NCI-H226 (cell line): Measurements from ENCODE around the gene ULBP3.

ENCODE experiments used
- DNase-seq: peaks from one replicate; pipeline ENCODE4 v3.0.0-alpha.2; 2015

Gene ULBP3

DNA sequence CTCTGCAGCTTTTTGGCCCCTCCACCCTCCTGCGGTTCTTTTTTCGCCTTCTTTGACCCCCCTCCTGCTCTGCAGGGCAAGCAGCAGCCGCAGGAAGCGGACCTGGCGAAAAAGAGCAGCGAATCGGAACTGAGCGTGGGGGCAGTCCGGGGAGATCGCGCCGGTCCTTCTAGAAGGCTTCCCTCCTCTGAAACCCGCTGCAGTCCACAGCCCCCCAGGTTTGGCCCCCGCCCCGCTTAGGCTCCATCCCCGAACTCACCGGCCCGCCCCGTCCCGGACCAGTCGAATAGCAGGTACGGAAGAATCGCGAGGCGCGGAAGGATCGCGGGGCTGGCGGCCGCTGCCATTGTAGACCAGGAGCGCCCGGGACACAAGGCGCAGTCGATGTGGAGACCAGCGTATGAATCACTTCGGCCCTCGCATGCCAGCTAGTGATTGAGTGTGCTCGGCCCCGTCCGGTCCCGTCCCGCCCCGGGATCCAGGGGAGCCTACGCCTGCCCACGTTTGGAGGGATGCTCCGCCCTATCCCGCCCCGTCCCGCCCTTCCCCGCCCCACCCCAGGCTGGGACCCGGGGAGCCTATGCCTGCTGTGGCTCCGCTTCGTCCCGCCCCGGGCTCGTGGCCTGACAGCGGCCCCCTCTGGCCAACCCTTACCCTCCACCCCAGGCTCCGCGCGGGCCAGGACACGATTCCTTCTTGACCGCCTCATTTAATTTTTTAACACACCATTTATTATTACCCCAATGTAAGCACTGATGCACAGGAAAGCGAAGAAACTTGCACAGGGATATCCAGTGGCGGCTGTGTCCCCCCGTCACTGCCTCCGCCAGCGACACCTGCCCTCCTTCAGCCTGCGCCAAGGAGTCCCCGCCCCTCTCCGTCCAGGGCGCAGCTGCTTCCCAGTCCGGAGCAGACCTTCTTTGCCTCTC lies at the start of gene ULBP3:
ULBP3 (minus strand) TSS at position 402 of the 929 bp plus-strand sequence; CDS start at position 347, 55 bp downstream.
- peak; percentile 95 for DNase-seq

DNA sequence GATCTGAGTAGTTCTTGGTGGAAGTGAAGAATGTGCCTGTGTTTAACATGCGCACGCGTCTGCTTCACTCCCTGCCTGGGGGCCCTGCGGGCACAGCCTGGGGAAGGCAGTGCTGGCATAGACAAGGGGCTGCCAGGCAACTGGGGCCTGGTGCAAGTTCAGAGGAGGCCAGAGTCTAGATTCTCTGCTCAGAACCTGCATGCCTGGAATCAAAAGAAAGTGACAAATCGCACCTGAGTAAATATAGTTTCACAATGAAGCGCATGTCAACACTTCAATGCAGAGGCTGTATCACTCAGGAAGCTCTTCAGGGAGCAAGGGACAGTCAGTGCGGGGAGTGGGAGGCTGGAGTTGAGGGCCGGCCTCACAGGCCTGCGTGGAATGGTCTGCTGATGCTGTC lies 49.7 kb upstream of the ULBP3 start:
- DNase-seq, result no peak

DNA sequence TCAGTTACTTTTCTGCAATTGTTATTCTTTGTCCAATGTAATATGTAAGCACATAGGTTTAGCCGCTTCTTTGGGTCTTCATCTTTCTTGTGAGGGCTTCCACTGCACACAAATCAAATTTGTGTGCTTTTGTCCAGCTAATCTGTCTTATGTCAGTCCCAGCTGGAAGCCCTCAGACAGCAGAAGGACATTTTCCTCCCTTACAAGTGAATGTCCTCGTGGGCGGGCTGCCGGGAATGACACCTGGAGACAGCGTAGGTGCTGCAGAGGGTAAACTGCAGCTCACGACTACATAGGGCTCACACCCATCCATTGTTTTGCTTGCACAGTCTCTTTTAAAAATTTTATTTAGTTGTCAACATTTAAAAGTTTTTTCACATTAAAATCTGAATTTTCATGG lies 49.3 kb upstream of the ULBP3 start:
- DNase-seq, result no peak

DNA sequence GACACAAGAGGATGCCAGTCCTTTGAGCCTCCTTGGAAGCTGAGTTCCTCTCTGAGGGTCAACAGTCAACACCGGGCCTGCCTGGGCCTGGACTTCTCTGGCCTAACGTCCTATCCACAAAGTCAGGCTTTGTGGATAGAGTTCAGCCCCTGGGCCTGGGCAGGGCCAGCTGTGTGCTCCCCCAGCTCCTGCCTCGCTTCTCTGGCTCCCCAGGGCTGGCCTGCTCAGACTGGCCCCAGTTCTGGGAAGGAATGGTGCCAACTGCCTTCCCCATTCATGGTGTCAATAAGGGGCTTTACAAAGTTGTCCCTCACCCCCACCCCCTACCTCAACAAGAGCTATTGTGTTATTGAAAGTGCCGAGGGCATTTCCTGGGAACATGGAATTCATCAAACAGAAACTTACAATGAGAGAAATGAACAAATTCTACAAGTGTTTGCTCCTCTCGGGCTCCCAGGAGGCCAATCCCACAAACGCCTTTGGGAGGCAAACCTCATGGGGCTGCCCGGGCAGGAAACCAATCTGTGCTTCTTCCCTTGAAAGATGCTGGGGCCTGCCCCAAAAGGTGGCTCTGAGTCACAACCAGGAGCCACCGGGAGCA lies 47.4 kb upstream of the ULBP3 start:
- no peak for DNase-seq

DNA sequence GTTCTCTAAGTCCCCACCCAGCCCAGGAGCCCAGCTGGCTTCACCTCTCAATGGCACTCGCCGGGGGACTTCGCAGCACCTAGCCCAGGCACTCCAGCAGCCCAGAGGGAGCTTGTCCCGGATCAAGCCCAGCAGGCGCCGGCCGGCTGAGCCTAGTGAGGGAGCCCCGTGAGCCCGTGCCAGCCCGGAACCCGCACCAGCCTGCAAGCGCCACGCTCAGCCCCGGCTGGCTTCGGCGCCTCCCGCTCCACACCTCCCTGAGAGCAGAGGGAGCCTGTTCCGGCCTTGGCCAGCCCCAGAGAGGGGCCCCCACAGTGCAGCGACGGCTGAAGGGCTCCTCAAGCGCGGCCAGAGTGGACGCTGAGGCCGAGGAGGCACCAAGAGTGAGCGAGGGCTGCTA lies 46.8 kb upstream of the ULBP3 start:
- no peak for DNase-seq

DNA sequence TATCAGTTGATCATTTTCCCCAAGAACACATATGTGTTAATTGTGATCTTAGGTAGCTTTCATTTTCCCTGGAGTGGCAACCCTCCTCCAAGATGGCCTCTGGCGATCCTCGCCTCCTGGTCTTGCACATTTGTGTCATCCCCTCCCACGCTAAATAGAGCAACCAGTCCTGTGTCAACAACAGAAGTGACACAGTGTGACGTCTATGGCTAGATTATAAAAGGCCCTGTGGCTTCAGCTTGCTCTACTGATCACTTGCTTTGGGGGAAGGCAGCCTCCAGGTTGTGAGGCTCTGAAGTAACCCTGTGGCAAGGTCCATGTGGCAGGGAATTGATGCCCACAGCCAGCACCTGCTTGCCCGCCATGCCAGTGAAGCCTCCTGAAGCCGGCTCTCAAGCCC lies 43.3 kb upstream of the ULBP3 start:
- DNase-seq, result no peak

DNA sequence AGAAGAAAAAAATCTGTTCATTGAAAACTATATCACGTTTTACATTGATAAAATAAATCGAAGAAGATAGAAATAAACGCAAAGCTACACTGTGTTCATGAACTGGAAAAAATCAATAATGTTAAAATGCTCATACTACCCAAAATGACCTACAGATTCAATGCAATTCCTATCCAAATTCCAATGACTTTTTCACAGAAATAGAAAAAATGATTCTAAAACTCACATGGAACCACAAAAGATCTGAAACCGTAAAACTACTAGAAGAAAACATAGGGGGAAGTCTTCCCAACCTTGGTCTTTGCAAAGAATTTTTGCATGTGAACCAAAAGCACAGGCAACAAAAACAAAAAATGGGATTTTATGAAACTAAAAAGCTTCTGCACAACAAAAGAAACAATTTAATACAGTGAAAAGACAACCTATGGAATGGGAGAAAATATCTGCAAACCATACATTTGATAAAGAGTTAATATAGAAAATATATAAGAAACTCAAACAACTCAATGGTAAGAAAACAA lies 33.9 kb upstream of the ULBP3 start:
- DNase-seq, result no peak

DNA sequence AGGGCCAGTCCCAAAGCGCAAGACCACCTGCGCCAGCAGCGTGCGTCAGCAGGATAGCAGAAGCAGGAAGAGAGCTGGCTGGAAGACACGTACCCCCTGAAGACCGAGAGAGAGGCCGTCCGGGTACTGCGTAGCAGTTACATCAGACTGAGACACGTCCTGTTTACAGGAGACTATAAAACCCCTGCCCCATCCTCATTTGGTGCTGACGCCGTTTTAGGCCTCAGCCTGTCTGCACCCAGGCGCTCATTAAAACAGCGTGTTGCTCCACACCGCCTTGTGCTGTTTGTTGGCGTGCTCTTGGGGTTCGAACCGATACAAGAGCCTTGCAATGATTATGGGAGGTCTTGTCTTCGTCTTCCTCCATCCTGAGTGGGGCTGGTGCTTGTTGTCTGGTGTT lies 31.8 kb upstream of the ULBP3 start:
- no peak for DNase-seq

DNA sequence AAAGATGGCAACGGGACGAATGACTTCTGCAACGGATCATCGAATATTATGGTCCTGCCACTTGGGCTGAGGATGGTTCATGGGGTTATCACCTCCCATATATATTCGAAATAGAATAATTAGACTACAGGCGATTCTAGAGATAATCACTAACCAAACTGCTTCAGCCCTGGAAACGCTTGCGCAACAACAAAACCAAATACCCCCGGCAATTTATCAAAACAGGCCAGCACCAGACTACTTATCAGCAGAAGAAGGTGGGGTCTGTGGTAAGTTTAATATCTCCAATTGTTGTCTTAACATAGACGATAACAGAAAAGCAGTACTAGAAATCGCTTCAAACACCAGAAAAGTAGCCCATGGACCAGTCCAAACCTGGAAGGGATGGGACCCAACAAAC lies 31.0 kb upstream of the ULBP3 start:
- no peak for DNase-seq

DNA sequence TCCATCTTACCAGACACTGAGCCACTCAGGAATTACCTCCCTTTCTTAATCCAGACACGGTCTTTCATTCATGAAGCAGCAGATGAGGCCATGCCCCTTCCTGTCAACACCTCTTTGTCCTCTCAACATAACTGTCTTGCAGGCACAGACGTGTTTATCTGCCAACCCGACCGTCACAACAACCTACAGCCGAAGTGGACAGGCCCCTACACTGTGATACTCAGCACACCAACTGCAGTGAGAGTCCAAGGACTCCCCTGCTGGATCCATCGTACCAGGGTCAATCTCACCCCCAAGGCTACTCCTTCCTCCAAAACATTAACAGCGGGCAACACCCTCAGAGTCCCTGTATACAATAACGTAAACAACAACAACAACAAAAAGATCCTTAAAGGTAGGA lies 30.6 kb upstream of the ULBP3 start:
- DNase-seq, result no peak

DNA sequence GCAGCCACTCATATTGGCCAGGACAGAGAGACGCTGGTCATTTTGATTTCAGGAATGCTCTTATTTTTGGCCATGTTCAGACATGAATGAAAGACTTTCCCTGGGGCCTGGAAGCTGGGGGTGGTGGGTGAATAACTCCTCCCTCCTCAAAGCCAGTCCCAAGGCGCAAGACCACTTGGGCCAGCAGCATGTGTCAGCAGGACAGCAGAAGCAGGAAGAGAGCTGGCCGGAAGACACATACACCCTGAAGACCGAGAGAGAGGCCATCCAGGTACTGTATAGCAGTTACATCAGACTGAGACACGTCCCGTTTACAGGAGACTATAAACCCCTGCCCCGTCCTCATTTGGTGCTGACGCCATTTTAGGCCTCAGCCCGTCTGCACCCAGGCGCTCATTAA lies 29.2 kb upstream of the ULBP3 start:
- DNase-seq, result no peak

DNA sequence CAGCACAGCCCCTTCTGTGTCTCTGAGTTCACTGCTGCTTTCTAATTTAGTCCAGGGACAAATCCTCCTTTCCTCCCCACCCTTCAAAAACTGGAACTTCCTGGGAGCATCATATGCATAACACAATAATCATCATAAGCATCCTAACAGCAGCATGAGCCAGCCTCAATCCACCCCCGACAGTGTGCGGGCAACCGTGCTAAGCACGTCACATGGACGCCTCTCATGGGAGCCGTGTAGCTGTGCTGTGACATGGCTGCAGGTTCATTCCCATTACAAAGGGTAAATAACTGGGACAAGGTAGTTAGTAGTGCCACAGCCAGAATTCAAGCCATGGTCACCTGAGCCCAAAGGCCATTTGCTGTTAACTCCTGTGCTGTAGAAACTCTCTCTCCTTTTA lies 24.5 kb upstream of the ULBP3 start:
- DNase-seq, result no peak

DNA sequence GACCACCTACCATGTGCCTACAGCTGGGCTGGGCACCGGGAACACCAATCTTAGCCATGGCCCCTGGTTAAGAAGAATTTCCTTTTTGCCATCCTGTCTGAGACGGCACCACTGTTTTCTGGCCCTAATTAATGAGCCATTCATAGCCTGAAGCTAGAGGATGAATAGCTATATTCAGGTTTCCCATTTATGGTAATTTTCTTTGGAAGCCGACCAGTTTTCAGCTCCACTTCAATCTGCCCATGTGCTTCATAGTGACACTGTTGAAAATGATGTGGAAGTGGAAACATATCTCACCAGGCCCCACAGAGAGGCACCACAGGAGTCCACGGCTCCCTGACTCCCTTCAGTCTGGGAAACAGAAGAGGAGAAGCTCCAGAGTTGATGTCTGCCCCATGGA lies 22.6 kb upstream of the ULBP3 start:
- DNase-seq, result no peak

DNA sequence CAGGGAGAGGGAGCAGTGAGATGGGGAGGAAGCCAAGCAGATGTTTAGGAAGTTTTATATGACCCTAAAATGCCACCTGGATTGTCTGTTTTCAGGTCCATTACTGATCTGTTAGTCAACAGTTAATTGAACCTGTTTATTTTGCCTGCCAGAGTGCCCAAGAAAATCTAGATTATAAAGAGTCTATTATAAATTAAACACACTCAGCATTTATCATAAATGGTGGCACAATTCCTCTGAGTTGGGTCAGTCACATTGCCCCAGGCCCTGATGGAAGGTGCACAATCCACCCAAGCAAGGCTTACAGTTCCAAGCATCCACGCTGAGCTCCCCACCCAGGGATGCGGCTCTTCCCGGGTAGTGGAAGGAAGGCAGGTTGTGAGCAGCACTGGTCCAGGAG lies 21.4 kb upstream of the ULBP3 start:
- DNase-seq, result no peak

DNA sequence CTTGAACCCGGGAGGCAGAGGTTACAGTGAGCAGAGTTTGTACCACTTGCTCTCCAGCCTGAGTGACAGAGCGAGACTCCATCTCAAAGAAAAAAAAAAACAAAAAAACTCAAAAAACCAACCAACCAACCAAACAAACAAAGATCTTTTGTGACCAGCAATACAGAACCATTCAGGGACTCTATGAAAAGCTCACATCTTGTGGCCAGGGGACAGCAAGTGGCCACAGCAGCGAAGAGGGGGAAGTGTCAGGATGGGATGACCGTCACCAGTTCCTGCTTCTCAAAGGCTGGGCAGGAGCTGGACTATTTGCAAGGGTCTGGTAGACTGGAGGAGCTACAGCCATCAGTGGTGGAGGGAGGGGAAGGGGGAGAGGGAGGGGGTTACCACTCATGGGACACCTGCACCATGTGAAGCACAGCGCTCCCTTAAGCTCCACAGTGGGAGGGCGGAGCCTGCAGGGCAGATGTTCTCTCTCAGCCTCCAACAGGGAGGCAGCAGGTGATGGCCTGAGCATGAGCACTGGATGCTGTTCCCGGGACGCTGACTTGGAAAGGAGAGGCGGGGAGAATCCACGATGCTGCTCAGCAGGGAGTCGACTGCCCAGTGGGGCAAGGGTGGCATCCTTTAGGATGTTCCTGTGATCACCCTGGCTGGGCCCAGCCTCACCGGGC lies 19.7 kb upstream of the ULBP3 start:
- no peak for DNase-seq

DNA sequence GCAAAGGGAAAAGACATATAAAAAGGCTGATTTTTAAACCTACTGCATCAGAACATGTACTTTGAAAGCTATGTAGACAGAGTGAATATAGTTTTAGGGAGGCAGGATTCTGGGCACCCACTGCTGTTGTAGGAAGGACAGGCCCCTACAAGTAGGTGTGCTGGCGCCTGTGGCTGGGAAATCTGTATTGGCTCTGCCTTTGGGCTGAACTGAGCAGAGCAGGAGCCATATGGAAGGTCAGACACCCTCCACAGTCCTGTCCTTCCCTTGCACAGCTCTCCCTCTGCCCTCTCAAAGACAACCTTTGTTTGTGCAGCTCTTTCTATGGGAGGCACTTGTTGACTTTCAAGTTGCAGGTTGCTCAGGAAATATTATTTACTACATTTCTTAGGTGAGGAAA lies 18.4 kb upstream of the ULBP3 start:
- DNase-seq, result no peak

DNA sequence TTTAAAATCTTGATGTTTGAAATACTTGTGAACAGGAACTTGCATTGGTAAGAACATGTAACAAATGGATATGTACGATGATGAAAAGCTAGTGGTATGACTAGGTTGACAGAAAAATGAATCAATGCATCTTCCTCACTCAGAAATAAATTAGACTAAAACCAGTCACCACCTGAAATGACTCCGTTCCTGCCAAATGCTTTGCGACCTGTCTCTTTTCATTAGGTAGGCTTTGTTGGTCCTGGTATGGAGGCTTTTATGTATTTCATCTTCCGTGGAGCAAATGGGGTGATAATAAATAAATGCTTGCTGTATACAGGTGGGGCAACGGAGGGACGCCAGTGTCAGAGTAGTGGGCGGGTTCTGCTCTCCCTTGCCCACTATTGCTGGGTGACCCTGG lies 17.1 kb upstream of the ULBP3 start:
- no peak for DNase-seq

DNA sequence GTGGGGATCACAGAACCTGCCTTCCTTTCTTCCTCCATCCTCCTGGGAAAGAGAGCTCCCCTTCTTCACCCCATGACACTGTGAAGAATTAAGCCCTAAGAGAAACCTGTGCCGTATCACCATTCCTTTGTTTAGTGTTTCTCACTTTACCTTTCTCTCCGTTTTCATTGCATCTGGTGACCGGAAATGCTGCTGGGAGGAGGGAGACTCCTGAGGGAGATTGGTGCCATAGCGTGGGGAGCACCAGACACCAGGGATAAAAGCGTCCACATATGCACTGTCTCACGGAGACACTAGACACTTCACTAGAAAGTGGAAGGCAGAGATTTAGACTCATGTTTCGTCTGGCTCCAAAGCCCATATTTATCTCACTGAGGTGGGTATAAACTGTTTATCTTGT lies 15.5 kb upstream of the ULBP3 start:
- no peak for DNase-seq

DNA sequence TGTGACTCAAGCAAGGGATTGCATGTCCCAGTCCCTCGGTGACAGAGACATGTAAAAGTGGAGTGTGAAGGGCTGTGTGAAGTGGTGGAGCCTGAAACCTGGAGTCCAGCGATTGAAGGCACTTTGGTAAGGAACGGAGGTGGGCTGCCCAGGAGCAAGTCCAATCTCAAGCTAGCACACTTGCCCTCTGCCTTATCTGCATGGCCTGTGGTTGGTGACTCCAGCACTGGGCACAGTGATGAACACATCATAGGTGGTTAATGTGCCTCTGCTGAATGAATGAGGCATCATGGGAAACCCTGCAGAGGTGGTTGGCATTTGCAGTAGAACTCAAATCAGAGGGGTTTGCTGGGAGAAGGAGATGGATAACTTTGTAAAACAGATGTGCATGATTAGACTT lies 14.9 kb upstream of the ULBP3 start:
- no peak for DNase-seq

DNA sequence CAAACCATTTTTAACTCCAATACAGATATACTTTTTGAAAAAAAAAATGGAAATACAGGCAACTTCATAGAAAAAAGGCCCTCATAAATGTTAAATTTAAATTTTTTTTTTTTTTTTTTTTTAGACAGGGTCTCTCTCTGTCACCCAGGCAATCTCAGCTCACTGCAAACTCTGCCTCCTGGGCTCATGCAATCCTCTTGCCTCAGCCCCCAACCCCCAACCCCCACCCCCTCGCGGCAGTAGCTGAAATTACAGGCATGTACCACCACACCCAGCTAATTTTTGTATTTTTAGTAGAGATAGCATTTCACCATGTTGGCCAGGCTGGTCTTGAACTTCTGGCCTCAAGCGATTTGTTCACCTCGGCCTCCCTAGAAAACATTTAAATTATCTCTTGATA lies 12.8 kb upstream of the ULBP3 start:
- DNase-seq, result no peak

DNA sequence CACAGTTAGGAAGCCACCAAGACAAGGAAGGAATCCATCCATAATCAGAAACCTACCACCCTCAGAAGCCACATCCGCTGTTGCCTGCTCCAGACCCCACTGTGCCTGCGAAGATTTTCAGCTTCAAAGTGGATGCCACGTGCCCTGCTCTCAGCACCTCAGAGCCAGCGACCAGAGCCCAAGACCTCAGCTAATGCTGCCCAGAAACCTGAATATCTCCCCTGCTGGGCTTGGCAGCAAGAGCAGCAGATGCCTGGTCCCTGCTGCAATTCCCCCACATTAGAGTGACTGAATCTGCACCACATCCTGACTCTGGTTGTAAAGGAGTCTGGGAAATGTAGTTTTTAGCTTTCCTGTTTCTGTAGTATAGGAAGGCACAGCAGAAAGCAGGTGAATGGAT lies 10.7 kb upstream of the ULBP3 start:
- no peak for DNase-seq

DNA sequence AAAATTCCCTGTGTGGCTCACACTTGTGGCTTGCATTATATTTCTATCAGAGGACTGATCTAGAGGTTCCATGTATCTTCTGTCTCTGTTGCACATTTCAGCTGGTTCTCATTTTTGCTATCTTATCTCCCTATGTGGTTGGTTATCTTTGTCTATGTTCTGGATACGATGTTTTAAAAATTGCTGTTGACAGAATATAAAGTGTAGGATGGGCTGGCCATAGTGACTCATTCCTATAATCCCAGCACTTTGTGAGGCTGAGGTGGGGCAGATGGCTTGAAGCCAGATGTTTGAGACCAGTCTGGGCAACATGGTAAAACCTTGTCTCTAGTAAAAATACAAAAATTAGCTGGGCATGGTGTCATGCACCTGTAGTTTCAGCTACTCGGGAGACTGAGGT lies 9.9 kb upstream of the ULBP3 start:
- peak; percentile 82 for DNase-seq

DNA sequence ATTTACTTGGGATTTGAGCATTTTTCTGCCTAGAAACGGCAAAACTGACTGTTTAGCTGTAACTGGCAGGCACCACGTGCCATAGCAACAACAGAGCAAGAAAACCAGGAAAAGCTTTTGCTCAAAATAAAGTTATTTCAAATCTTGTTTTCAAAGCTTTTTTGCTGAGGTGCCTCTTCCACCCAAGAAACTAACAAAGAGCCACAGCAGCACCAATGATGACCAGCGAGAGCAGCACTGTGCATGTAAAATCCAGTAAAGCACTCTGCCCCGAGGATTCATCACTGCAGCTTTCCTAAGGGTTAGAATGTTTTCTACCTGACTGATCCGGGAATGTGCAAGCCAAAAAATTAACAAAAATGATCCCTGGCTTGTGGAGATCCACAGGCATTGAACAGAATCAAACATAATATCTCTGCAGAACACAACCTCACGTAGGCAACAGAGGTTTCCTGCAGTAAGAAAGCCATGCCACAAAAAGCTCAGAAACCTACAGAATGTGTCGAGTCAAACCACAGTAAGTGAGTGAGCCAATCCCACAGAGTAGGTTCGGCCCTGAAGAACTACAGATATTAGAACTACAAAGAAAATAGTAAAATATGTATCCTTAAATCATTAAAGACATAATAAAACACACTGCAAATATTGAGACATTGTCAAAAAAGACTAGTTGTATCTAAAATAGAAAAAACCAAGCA lies 7.4 kb upstream of the ULBP3 start:
- no peak for DNase-seq
